Measurements from ENCODE around the gene FASTKD3.

- TF ChIP-seq CTCF (IDR thresholded peaks at IDR 0.05; ENCODE audit: extremely low read depth in 1 of 2, insufficient read depth in 1 of 2, low read depth in 1 of 2, low read length in 2 of 2) = no peak
- TF ChIP-seq POLR2A (IDR thresholded peaks at IDR 0.05; ENCODE audit: low read depth, low read length) = no peak
- TF ChIP-seq POLR2AphosphoS5 (IDR thresholded peaks at IDR 0.05; ENCODE audit: insufficient read depth, low read depth, low read length) = no peak
- TF ChIP-seq EZH2 (IDR thresholded peaks at IDR 0.05; ENCODE audit: borderline replicate concordance, low read depth, low read length, severe bottlenecking) = no peak
- TF ChIP-seq MYC (IDR thresholded peaks at IDR 0.05; ENCODE audit: low read depth, low read length) = no peak
- no peak for TF ChIP-seq JUN (IDR thresholded peaks at IDR 0.05; ENCODE audit: borderline replicate concordance, insufficient read depth, insufficient read length, low read depth)
- no peak for TF ChIP-seq FOS (IDR thresholded peaks at IDR 0.05; ENCODE audit: borderline replicate concordance, insufficient read depth, low read length)
- no peak for TF ChIP-seq MAX (IDR thresholded peaks at IDR 0.05; ENCODE audit: insufficient read depth, insufficient read length)
- no peak for TF ChIP-seq GATA2 (IDR thresholded peaks at IDR 0.05; ENCODE audit: insufficient read depth, insufficient read length, low read depth, low read length)
These were observed 3.8 kb upstream of the FASTKD3 start for GRCh38 chr5:7872517-7873130.
